ENCODE data around the gene RASAL3. TPM values are rescaled to one million over a fixed set of nuclear protein-coding genes. Genes with fewer than 3 reads are reported as not detected.

Gene RASAL3
- total and polyA plus RNA-seq, 7 donors = 0.60 to 20.3 (median 1.5) TPM

GRCh38 chr19:15427991-15428471 lies 36.3 kb downstream of the RASAL3 start:
- peaks cover 35 to 71% (median 44%) of the 10 kb centered on the region in 4 donors for H3K36me3 ChIP-seq
- peaks cover 0 to 37% (median 27%) of the 10 kb centered on the region in 4 donors for H3K4me1 ChIP-seq
- no peak for DNase-seq
- H3K9me3 ChIP-seq = peaks cover 0 to 1% (median 0%) of the 10 kb centered on the region in 4 donors
- WGBS, 2 donors = 96% methylated on average over 35 of the region's 35 CpGs
- H3K4me3 ChIP-seq = no peak overlapping the region
- H3K27ac ChIP-seq = no peak overlapping the region
- intact Hi-C loops (cut with DNase I) = no loop called here
- H3K27me3 ChIP-seq = no peaks in the 10 kb centered on the region
- TF ChIP-seq EP300 (IDR thresholded peaks at IDR 0.05) (no peak), CTCF (IDR thresholded peaks at IDR 0.05) (no peak), POLR2A (IDR thresholded peaks at IDR 0.05) (no peak)

- Histone ChIP-seq H3K4me1 (peaks cover 0 to 36% (median 27%) of the 10 kb centered on the region in 4 donors), H3K27me3 (no peaks in the 10 kb centered on the region), H3K4me3 (no peak overlapping the region), H3K9me3 (peaks cover 0 to 2% (median 0%) of the 10 kb centered on the region in 4 donors), H3K27ac (no peak overlapping the region), H3K36me3 (peaks cover 42 to 78% (median 50%) of the 10 kb centered on the region in 4 donors)
- no peak for TF ChIP-seq CTCF (IDR thresholded peaks at IDR 0.05)
- no peak for TF ChIP-seq EP300 (IDR thresholded peaks at IDR 0.05)
- TF ChIP-seq POLR2A (IDR thresholded peaks at IDR 0.05) = no peak
- no peak for TF ChIP-seq POLR2AphosphoS5 (IDR thresholded peaks at IDR 0.05)
- no peak for DNase-seq
- WGBS, 2 donors = 97 to 98% methylated on average over 25 of the region's 25 CpGs
- intact Hi-C loops (cut with DNase I) = no loop called here
Observed at GRCh38 chr19:15427350-15427700, 37.0 kb downstream of the RASAL3 start.

DNA sequence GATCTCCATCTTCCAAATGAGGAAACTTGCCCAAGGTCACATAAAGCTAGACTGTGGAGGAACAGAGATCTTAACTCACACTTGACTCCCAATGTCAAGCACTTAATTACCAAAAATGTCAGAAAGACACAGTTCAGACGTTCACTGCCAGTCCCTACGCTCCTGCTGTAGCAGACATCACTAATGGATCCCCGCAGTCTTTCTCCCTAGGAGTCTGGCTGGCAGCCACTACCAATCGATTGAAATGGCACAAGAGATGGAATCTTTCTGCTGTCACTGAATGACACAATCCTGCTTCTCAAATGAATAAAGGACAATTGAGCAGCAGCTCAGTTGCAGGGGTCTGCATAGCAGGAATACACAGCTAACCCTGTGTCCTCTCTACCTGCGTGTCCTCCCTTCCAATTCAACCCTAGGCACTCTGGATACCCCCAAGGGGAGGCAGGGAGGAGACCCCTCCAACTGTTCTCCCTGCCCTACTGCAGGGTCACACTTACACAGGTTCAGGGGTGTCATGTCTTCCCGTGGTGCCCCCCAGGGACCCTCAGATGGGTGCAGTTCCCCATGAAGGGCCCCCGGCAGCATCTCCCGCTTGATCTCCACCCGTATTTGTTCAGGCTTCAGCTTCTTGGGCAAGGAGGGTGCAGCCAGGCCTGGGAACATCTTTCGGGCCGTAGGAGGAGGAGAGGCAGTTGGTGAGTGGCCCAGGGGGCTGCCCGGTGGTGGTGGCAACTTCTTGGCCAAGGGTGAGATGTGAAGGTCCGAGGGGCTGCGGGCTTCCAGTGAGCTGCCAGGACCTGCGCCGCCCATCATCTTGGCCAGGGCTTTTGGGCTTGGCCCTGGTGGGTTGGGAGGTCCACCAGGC lies 37.6 kb downstream of the RASAL3 start:
- Histone ChIP-seq H3K4me3 (no peak overlapping the region), H3K4me1 (peaks cover 0 to 31% (median 28%) of the 10 kb centered on the region in 4 donors), H3K9me3 (peaks cover 0 to 2% (median 0%) of the 10 kb centered on the region in 4 donors), H3K27ac (no peak overlapping the region), H3K27me3 (no peaks in the 10 kb centered on the region), H3K36me3 (peaks cover 44 to 82% (median 51%) of the 10 kb centered on the region in 4 donors)
- WGBS, 2 donors = 89 to 90% methylated on average over 16 of the region's 16 CpGs
- TF ChIP-seq EP300 (IDR thresholded peaks at IDR 0.05) (no peak), POLR2A (IDR thresholded peaks at IDR 0.05) (no peak), POLR2AphosphoS5 (IDR thresholded peaks at IDR 0.05) (no peak), CTCF (IDR thresholded peaks at IDR 0.05) (no peak)
- intact Hi-C loops (cut with DNase I) = no loop called here
- DNase-seq = no peak

DNA sequence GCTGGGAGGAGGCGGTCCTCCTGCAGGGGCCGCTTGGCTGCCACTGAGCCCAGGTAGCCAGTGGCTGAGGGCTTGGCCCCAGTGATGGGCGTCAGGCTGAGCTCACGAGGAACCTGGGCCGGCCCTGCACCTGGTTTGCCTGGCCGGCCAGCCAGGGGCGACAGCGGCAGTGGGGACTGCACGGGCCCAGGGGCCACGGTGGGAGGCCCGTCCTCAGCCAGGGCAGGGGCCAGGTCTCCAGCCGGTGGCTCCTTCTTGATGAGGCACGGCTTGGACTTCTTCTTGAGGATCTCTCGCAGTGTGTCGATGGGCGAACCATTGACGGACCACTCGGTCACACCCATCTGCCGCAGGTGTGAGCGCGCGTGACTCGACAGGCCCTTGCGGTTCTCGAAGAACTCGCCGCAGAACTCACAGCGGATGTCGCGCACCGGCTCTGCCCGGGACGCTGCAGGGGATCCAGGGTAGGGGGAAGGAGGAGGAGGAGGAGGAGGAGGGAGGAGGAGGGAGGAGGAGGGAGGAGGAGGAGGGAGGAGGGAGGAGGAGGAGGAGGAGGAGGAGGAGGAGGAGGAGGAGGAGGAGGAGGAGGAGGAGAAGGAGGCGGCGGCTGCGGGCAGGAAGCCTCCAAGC lies 38.9 kb downstream of the RASAL3 start:
- intact Hi-C loops (cut with DNase I) = no loop called here
- H3K9me3 ChIP-seq = peaks cover 0 to 2% (median 0%) of the 10 kb centered on the region in 4 donors
- no peak overlapping the region for H3K27ac ChIP-seq
- TF ChIP-seq POLR2A (IDR thresholded peaks at IDR 0.05) (no peak), CTCF (IDR thresholded peaks at IDR 0.05) (no peak), EP300 (IDR thresholded peaks at IDR 0.05) (no peak), POLR2AphosphoS5 (IDR thresholded peaks at IDR 0.05) (no peak)
- no peaks in the 10 kb centered on the region for H3K27me3 ChIP-seq
- no peak overlapping the region for H3K4me3 ChIP-seq
- 95 to 96% methylated on average over 36 of the region's 36 CpGs for WGBS, 2 donors
- H3K4me1 ChIP-seq = peaks cover 0 to 18% (median 16%) of the 10 kb centered on the region in 4 donors
- no peak for DNase-seq
- H3K36me3 ChIP-seq = peaks cover 44 to 82% (median 51%) of the 10 kb centered on the region in 4 donors
